KOPT-K1 (cell line): ENCODE measurements around the gene SLC7A6OS.

Source experiments
- H3K27ac ChIP-seq: fragments of 200-600 bp; sonication (generic); 2 replicates; pipeline ENCODE4 v1.5.1; 2016; ENCODE audit warnings: antibody characterized with exemption, mild to moderate bottlenecking, low read depth, low read length; ENCODE audit not compliant: poor library complexity, severe bottlenecking
- H3K36me3 ChIP-seq: fragments of 200-600 bp; sonication (generic); 2 replicates; pipeline ENCODE4 v1.5.1; 2017; ENCODE audit warnings: antibody characterized with exemption, mild to moderate bottlenecking, low read length, moderate library complexity; ENCODE audit not compliant: insufficient read depth
- H3K9me3 ChIP-seq: fragments of 200-600 bp; sonication (generic); 2 replicates; pipeline ENCODE4 v1.5.1; 2017; ENCODE audit warnings: antibody characterized with exemption, low read length, mild to moderate bottlenecking; ENCODE audit not compliant: insufficient read depth, poor library complexity, severe bottlenecking

The SLC7A6OS gene

GRCh38 chr16:68310774-68311511 lies at the start of gene SLC7A6OS, which contains the start of gene PRMT7:
Gene SLC7A6OS, minus strand, starts transcription at chr16:68310946. Its CDS starts 20 bp downstream, at chr16:68310926.
Gene PRMT7, plus strand, starts transcription at chr16:68311019. Its CDS starts 4,961 bp downstream, at chr16:68315980.
- Histone ChIP-seq H3K9me3 (no peaks in the 10 kb centered on the region), H3K27ac (peak within 1 kb of the TSS; percentile 82), H3K36me3 (peaks cover 63% of the 10 kb centered on the region)

- Histone ChIP-seq H3K27ac (no peak overlapping the region), H3K36me3 (peaks cover 53% of the 10 kb centered on the region), H3K9me3 (no peaks in the 10 kb centered on the region)
Measured at GRCh38 chr16:68359398-68360191, 48.8 kb upstream of the SLC7A6OS start.

GRCh38 chr16:68358951-68359350 lies 48.2 kb upstream of the SLC7A6OS start:
- H3K36me3 ChIP-seq, result peaks cover 59% of the 10 kb centered on the region
- H3K9me3 ChIP-seq, result no peaks in the 10 kb centered on the region
- H3K27ac ChIP-seq, result no peak overlapping the region

GRCh38 chr16:68357923-68358322 lies 47.2 kb upstream of the SLC7A6OS start:
- Histone ChIP-seq H3K9me3 (no peaks in the 10 kb centered on the region), H3K36me3 (peaks cover 70% of the 10 kb centered on the region), H3K27ac (no peak overlapping the region)

GRCh38 chr16:68357521-68357922 lies 46.8 kb upstream of the SLC7A6OS start:
- Histone ChIP-seq H3K36me3 (peaks cover 74% of the 10 kb centered on the region), H3K27ac (no peak overlapping the region), H3K9me3 (no peaks in the 10 kb centered on the region)

- Histone ChIP-seq H3K27ac (peak overlapping the region; percentile 41), H3K9me3 (no peaks in the 10 kb centered on the region), H3K36me3 (peaks cover 80% of the 10 kb centered on the region)
Measured at GRCh38 chr16:68356919-68357286, 46.2 kb upstream of the SLC7A6OS start.

- Histone ChIP-seq H3K27ac (peak overlapping the region; percentile 41), H3K9me3 (no peaks in the 10 kb centered on the region), H3K36me3 (peaks cover 85% of the 10 kb centered on the region)
Measured at GRCh38 chr16:68356249-68356918, 45.6 kb upstream of the SLC7A6OS start.

- Histone ChIP-seq H3K36me3 (peaks cover 93% of the 10 kb centered on the region), H3K9me3 (no peaks in the 10 kb centered on the region), H3K27ac (peak overlapping the region; percentile 1)
Measured at GRCh38 chr16:68355447-68356248, 44.9 kb upstream of the SLC7A6OS start.

- Histone ChIP-seq H3K27ac (no peak overlapping the region), H3K9me3 (no peaks in the 10 kb centered on the region), H3K36me3 (peaks cover 95% of the 10 kb centered on the region)
Measured at GRCh38 chr16:68354816-68355215, 44.1 kb upstream of the SLC7A6OS start.

GRCh38 chr16:68353366-68353765 lies 42.6 kb upstream of the SLC7A6OS start:
- Histone ChIP-seq H3K36me3 (peaks cover 95% of the 10 kb centered on the region), H3K9me3 (no peaks in the 10 kb centered on the region), H3K27ac (no peak overlapping the region)

- H3K27ac ChIP-seq, result no peak overlapping the region
- H3K9me3 ChIP-seq, result no peaks in the 10 kb centered on the region
- H3K36me3 ChIP-seq, result peaks cover 95% of the 10 kb centered on the region
Measured at GRCh38 chr16:68351991-68352431, 41.3 kb upstream of the SLC7A6OS start.

GRCh38 chr16:68351463-68351862 lies 40.7 kb upstream of the SLC7A6OS start:
- Histone ChIP-seq H3K9me3 (no peaks in the 10 kb centered on the region), H3K36me3 (peaks cover 96% of the 10 kb centered on the region), H3K27ac (no peak overlapping the region)

GRCh38 chr16:68350813-68351350 lies 40.1 kb upstream of the SLC7A6OS start:
- Histone ChIP-seq H3K9me3 (no peaks in the 10 kb centered on the region), H3K27ac (no peak overlapping the region), H3K36me3 (peaks cover 100% of the 10 kb centered on the region)

GRCh38 chr16:68349838-68350410 lies 39.2 kb upstream of the SLC7A6OS start:
- Histone ChIP-seq H3K9me3 (no peaks in the 10 kb centered on the region), H3K27ac (no peak overlapping the region), H3K36me3 (peaks cover 100% of the 10 kb centered on the region)
